HepG2 (cell line): ENCODE data around the gene MSI2. TPM values are rescaled to one million over a fixed set of nuclear protein-coding genes. Genes with fewer than 3 reads are reported as not detected.

Experiments used
- CCDC6 ChIP-seq: sonication (generic); formaldehyde crosslinking; IDR thresholded peaks from 2 replicates; pipeline ENCODE4 v1.8.1; 2022; ENCODE audit warnings: mild to moderate bottlenecking, missing genetic modification reagents, moderate library complexity
- FOSL1 ChIP-seq: sonication (generic); formaldehyde crosslinking; IDR thresholded peaks from 2 replicates; pipeline ENCODE4 v1.9.0; 2021; ENCODE audit warnings: missing genetic modification reagents, borderline replicate concordance
- KMT2B ChIP-seq: IDR thresholded peaks from 2 replicates; pipeline ENCODE4 v1.6.1; 2016; ENCODE audit warnings: missing genetic modification reagents, missing compliant biosample characterization
- MAFG ChIP-seq: sonication (generic); formaldehyde crosslinking; IDR thresholded peaks from 2 replicates; pipeline ENCODE4 v1.5.1; 2020; ENCODE audit warnings: mild to moderate bottlenecking, missing genetic modification reagents
- MIER2 ChIP-seq: IDR thresholded peaks from 2 replicates; pipeline ENCODE4 v1.6.1; 2016; ENCODE audit warnings: missing biosample characterization, missing genetic modification reagents
- NFYC ChIP-seq: IDR thresholded peaks from 2 replicates; pipeline ENCODE4 v1.6.1; 2016; ENCODE audit warnings: missing genetic modification reagents, missing compliant biosample characterization
- PAF1 ChIP-seq: IDR thresholded peaks from 2 replicates; pipeline ENCODE4 v1.6.1; 2016; ENCODE audit warnings: missing genetic modification reagents, missing compliant biosample characterization
- RBAK ChIP-seq: sonication (generic); formaldehyde crosslinking; IDR thresholded peaks from 2 replicates; pipeline ENCODE4 v1.5.1; 2020; ENCODE audit warnings: mild to moderate bottlenecking, missing genetic modification reagents
- SIX1 ChIP-seq: sonication (generic); formaldehyde crosslinking; IDR thresholded peaks from 2 replicates; pipeline ENCODE4 v1.4.0; 2020; ENCODE audit warnings: missing genetic modification reagents, borderline replicate concordance
- SP4 ChIP-seq: sonication (generic); formaldehyde crosslinking; IDR thresholded peaks from 2 replicates; pipeline ENCODE4 v1.8.1; 2023; ENCODE audit warnings: mild to moderate bottlenecking, missing genetic modification reagents
- TCF7L2 ChIP-seq: IDR thresholded peaks from 2 replicates; pipeline ENCODE4 v1.6.1; 2011; ENCODE audit warnings: mild to moderate bottlenecking, low read depth, low read length, moderate library complexity
- ZNF263 ChIP-seq: sonication (generic); formaldehyde crosslinking; IDR thresholded peaks from 2 replicates; pipeline ENCODE4 v1.4.0; 2020; ENCODE audit warnings: missing genetic modification reagents
- ZNF33B ChIP-seq: sonication (generic); formaldehyde crosslinking; IDR thresholded peaks from 2 replicates; pipeline ENCODE4 v1.5.1; 2020; ENCODE audit warnings: mild to moderate bottlenecking, missing genetic modification reagents
- ZNF431 ChIP-seq: sonication (generic); formaldehyde crosslinking; IDR thresholded peaks from 2 replicates; pipeline ENCODE4 v1.9.0; 2022; ENCODE audit warnings: missing genetic modification reagents, low read depth, mild to moderate bottlenecking, borderline replicate concordance
- ZNF501 ChIP-seq: sonication (generic); formaldehyde crosslinking; IDR thresholded peaks from 2 replicates; pipeline ENCODE4 v1.5.1; 2020; ENCODE audit warnings: mild to moderate bottlenecking, moderate library complexity, missing genetic modification reagents
- ZNF530 ChIP-seq: sonication (generic); formaldehyde crosslinking; IDR thresholded peaks from 2 replicates; pipeline ENCODE4 v1.5.0; 2020; ENCODE audit warnings: low read depth, mild to moderate bottlenecking, missing genetic modification reagents
- ZNF550 ChIP-seq: sonication (generic); formaldehyde crosslinking; IDR thresholded peaks from 2 replicates; pipeline ENCODE4 v1.4.0; 2020; ENCODE audit warnings: mild to moderate bottlenecking, missing genetic modification reagents, borderline replicate concordance
- ZNF562 ChIP-seq: sonication (generic); formaldehyde crosslinking; IDR thresholded peaks from 2 replicates; pipeline ENCODE4 v1.8.0; 2022; ENCODE audit warnings: missing genetic modification reagents, borderline replicate concordance
- ZNF674 ChIP-seq: sonication (generic); formaldehyde crosslinking; IDR thresholded peaks from 2 replicates; pipeline ENCODE4 v1.5.0; 2020; ENCODE audit warnings: low read depth, mild to moderate bottlenecking, missing genetic modification reagents
- polyA plus RNA-seq, 8 experiments: library from polyadenylated mRNA; depleted of rRNA in 3 of 8; stranded (reverse) in 7 of 8; unstranded in 1 of 8; fragments of >200 nt; fragmentation: Illumina TruSeq in 4 of 8; extraction: Trizol in 4 of 8; gene quantifications; 2 replicates each; pipeline versions ENCODE4 v1.2.1 to v1.2.3, GENCODE V29; 2011 to 2016; ENCODE audit warnings: low read depth in 4 of 8, missing spikeins in 1 of 8, mixed read lengths in 1 of 8; ENCODE audit not compliant: insufficient read depth in 1 of 8
- total RNA-seq, 5 experiments: library from RNA; depleted of rRNA; stranded (reverse); fragments of >200 nt; fragmentation: Illumina TruSeq; extraction: Trizol; gene quantifications; 2 replicates each; pipeline ENCODE4 v1.2.3, GENCODE V29; 2016; ENCODE audit warnings: low read depth in 1 of 5
- TF ChIP-seq, protein P1 (sequence below): sonication (generic); formaldehyde crosslinking; IDR thresholded peaks from 2 replicates; pipeline ENCODE4 v1.5.1; 2020; ENCODE audit warnings: mild to moderate bottlenecking, missing genetic modification reagents, moderate library complexity
- TF ChIP-seq, protein P2 (sequence below): sonication (generic); formaldehyde crosslinking; IDR thresholded peaks from 2 replicates; pipeline ENCODE4 v1.4.0; 2020; ENCODE audit warnings: missing genetic modification reagents, mild to moderate bottlenecking, borderline replicate concordance
- TF ChIP-seq, protein P3 (sequence below): sonication (generic); formaldehyde crosslinking; conservative IDR thresholded peaks from 2 replicates; pipeline ENCODE4 v1.8.0; 2022; ENCODE audit warnings: missing genetic modification reagents
- TF ChIP-seq, protein P4 (sequence below): sonication (generic); formaldehyde crosslinking; IDR thresholded peaks from 2 replicates; pipeline ENCODE4 v1.5.0; 2020; ENCODE audit warnings: missing genetic modification reagents
- TF ChIP-seq, protein P5 (sequence below): sonication (generic); formaldehyde crosslinking; IDR thresholded peaks from 2 replicates; pipeline ENCODE4 v1.4.0; 2020; ENCODE audit warnings: missing genetic modification reagents, borderline replicate concordance

MSI2 gene
- total and polyA plus RNA-seq, 2 of the 13 experiments (the other 11 are each of a cell fraction or from before 2014, with no cell fraction given) = 77.5 to 78.4 TPM

DNA sequence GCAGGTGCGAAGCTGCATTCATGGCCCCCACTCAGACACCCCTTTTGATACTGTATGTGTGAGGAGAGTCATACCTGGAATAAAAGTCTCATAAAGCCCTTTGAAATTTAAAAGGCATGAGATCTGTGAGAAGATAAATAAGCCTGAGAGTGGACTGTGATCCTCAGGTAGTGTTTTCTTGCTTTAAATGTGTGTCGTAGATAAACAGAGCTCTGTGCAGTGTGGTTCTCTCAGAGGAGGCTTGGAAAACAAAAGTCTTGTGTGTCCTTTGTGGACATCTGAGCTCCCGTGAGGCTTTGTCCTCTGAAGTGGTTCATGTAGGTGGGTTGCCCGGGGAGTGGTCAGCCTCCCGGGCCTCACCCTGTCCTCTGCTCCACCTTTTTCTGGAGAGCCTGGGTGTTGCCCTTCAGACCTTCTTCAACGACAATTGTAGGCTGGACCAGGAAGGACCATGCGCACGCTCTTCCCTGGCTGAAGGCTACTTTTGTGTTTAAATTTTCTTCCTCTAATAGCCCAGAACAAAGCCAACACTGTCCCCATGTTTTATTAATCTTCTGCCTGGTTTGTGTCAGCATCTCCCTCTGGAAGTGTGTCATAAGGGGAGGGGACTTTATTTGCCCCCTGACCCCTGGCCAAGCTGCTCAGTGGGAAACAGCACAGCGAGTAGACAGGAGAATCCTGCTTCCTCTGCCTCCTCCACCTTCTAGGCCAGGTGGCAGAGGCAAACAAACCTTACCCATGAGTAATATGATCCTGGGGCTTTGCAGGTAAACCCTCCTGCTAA lies 151.2 kb downstream of the MSI2 start (continued):
- TF ChIP-seq ZNF33B (CRISPR knock-in tag) (no peak), SP4 (peak; percentile 56; the same call in 1 of the 2 replicates), ZNF530 (CRISPR knock-in tag) (no peak), RBAK (CRISPR knock-in tag) (no peak), ZNF431 (CRISPR knock-in tag) (peak; percentile 49; the same call in 1 of the 2 replicates), MIER2 (CRISPR knock-in tag) (peak; percentile 31; the same call in 1 of the 2 replicates), MAFG (CRISPR knock-in tag) (no peak), ZNF562 (CRISPR knock-in tag) (no peak), CCDC6 (peak; percentile 26; the same call in 1 of the 2 replicates), PAF1 (CRISPR knock-in tag) (no peak), TCF7L2 (0 out of 2 replicates have a peak, but pooled peaks have one; percentile 33), ZNF501 (no peak), SIX1 (CRISPR knock-in tag) (peak; percentile 81), KMT2B (CRISPR knock-in tag) (peak; percentile 61; the same call in 1 of the 2 replicates), ZNF674 (no peak), ZNF263 (CRISPR knock-in tag) (peak; percentile 37), NFYC (CRISPR knock-in tag) (no peak), FOSL1 (CRISPR knock-in tag) (no peak), ZNF550 (no peak)
- TF ChIP-seq, protein P1, sequence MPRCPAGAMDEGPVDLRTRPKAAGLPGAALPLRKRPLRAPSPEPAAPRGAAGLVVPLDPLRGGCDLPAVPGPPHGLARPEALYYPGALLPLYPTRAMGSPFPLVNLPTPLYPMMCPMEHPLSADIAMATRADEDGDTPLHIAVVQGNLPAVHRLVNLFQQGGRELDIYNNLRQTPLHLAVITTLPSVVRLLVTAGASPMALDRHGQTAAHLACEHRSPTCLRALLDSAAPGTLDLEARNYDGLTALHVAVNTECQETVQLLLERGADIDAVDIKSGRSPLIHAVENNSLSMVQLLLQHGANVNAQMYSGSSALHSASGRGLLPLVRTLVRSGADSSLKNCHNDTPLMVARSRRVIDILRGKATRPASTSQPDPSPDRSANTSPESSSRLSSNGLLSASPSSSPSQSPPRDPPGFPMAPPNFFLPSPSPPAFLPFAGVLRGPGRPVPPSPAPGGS = 0 out of 2 replicates have a peak, but pooled peaks have one; percentile 28
- TF ChIP-seq, protein P2, sequence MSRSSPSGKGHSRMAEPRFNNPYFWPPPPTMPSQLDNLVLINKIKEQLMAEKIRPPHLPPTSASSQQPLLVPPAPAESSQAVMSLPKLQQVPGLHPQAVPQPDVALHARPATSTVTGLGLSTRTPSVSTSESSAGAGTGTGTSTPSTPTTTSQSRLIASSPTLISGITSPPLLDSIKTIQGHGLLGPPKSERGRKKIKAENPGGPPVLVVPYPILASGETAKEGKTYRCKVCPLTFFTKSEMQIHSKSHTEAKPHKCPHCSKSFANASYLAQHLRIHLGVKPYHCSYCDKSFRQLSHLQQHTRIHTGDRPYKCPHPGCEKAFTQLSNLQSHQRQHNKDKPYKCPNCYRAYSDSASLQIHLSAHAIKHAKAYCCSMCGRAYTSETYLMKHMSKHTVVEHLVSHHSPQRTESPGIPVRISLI = peak; percentile 36; the same call in 1 of the 2 replicates
- TF ChIP-seq, protein P3, sequence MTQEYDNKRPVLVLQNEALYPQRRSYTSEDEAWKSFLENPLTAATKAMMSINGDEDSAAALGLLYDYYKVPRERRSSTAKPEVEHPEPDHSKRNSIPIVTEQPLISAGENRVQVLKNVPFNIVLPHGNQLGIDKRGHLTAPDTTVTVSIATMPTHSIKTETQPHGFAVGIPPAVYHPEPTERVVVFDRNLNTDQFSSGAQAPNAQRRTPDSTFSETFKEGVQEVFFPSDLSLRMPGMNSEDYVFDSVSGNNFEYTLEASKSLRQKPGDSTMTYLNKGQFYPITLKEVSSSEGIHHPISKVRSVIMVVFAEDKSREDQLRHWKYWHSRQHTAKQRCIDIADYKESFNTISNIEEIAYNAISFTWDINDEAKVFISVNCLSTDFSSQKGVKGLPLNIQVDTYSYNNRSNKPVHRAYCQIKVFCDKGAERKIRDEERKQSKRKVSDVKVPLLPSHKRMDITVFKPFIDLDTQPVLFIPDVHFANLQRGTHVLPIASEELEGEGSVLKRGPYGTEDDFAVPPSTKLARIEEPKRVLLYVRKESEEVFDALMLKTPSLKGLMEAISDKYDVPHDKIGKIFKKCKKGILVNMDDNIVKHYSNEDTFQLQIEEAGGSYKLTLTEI = no peak
- TF ChIP-seq, protein P4, sequence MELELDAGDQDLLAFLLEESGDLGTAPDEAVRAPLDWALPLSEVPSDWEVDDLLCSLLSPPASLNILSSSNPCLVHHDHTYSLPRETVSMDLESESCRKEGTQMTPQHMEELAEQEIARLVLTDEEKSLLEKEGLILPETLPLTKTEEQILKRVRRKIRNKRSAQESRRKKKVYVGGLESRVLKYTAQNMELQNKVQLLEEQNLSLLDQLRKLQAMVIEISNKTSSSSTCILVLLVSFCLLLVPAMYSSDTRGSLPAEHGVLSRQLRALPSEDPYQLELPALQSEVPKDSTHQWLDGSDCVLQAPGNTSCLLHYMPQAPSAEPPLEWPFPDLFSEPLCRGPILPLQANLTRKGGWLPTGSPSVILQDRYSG (CRISPR knock-in tag) = no peak; the same call in 1 of the 2 replicates
- TF ChIP-seq, protein P5, sequence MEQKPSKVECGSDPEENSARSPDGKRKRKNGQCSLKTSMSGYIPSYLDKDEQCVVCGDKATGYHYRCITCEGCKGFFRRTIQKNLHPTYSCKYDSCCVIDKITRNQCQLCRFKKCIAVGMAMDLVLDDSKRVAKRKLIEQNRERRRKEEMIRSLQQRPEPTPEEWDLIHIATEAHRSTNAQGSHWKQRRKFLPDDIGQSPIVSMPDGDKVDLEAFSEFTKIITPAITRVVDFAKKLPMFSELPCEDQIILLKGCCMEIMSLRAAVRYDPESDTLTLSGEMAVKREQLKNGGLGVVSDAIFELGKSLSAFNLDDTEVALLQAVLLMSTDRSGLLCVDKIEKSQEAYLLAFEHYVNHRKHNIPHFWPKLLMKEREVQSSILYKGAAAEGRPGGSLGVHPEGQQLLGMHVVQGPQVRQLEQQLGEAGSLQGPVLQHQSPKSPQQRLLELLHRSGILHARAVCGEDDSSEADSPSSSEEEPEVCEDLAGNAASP (CRISPR knock-in tag) = no peak
